SK-N-SH (cell line): ENCODE measurements around the gene IDE.
"Not testable (repeated sequence)": the region's sequence is repeated elsewhere in the genome, so short reads cannot be mapped to it uniquely, and the experiment has no call there.

ENCODE experiments used
- CTCF ChIP-seq: fragments of 200-600 bp; sonication (generic); IDR thresholded peaks from 2 replicates; pipeline ENCODE4 v1.6.1; 2017; ENCODE audit warnings: antibody characterized with exemption, mild to moderate bottlenecking, moderate library complexity
- ELF1 ChIP-seq: IDR thresholded peaks from 2 replicates; pipeline ENCODE4 v1.4.0; 2012
- EP300 ChIP-seq, 2 experiments: IDR thresholded peaks; 2 replicates each; pipeline versions ENCODE4 v1.4.0 to v1.6.1; 2012; ENCODE audit warnings: borderline replicate concordance in 1 of 2, low read depth in 1 of 2, low read length in 1 of 2
- EZH2phosphoT487 ChIP-seq: fragments of 200-600 bp; sonication (generic); IDR thresholded peaks from 2 replicates; pipeline ENCODE4 v1.6.1; 2017; ENCODE audit warnings: low read depth, mixed run types, mild to moderate bottlenecking, antibody characterized with exemption, moderate library complexity, borderline replicate concordance
- FOSL2 ChIP-seq: IDR thresholded peaks from 2 replicates; pipeline ENCODE4 v1.4.0; 2012; ENCODE audit warnings: low read depth, mild to moderate bottlenecking, moderate library complexity, borderline replicate concordance
- GABPA ChIP-seq: IDR thresholded peaks from 2 replicates; pipeline ENCODE4 v1.4.0; 2012; ENCODE audit warnings: low read depth, mild to moderate bottlenecking
- MEF2A ChIP-seq: IDR thresholded peaks from 2 replicates; pipeline ENCODE4 v1.4.0; 2012; ENCODE audit warnings: low read depth, borderline replicate concordance
- POLR2AphosphoS5 ChIP-seq: IDR thresholded peaks from 2 replicates; pipeline ENCODE4 v1.6.1; 2012; ENCODE audit warnings: low read depth, low read length
- TAF1 ChIP-seq: IDR thresholded peaks from 2 replicates; pipeline ENCODE4 v1.6.1; 2012; ENCODE audit warnings: low read depth, mild to moderate bottlenecking, low read length, moderate library complexity, borderline replicate concordance
- TEAD4 ChIP-seq: IDR thresholded peaks from 2 replicates; pipeline ENCODE4 v1.4.0; 2012; ENCODE audit warnings: mild to moderate bottlenecking, borderline replicate concordance; ENCODE audit not compliant: insufficient read depth
- YY1 ChIP-seq: IDR thresholded peaks from 2 replicates; pipeline ENCODE4 v1.4.0; 2012; ENCODE audit warnings: low read depth, mild to moderate bottlenecking
- ZBTB33 ChIP-seq: IDR thresholded peaks from 2 replicates; pipeline ENCODE4 v1.4.0; 2012; ENCODE audit warnings: low read depth, borderline replicate concordance

GRCh38 chr10:92569663-92570062, 4.2 kb downstream of the IDE start:
- TF ChIP-seq CTCF; GABPA; ELF1; EZH2phosphoT487; MEF2A; ZBTB33; TAF1; FOSL2; TEAD4; YY1; POLR2AphosphoS5; EP300 (IDR thresholded peaks at IDR 0.05; ENCODE audit: borderline replicate concordance in 1 of 2, low read depth in 1 of 2, low read length in 1 of 2): not testable (repeated sequence)
